GM12864 (cell line): ENCODE data around the gene MEGF6.

Source experiments
- DNase-seq: peaks from one replicate; pipeline ENCODE4 v3.0.0-alpha.2; 2011; ENCODE audit warnings: low read depth
- H3K4me3 ChIP-seq: 2 replicates; pipeline ENCODE4 v1.5.1; 2011; ENCODE audit warnings: mild to moderate bottlenecking, low read depth, low read length, control low read depth
- TF ChIP-seq, protein P1 (sequence below): IDR thresholded peaks from 2 replicates; pipeline ENCODE4 v1.5.1; 2011; ENCODE audit warnings: low read depth, mild to moderate bottlenecking, moderate library complexity, low read length, control low read depth, inconsistent platforms; ENCODE audit errors: missing control alignments

MEGF6 gene

GRCh38 chr1:3650248-3651025, 39.1 kb upstream of the MEGF6 start:
- DNase-seq: no peak
- TF ChIP-seq, protein P1, sequence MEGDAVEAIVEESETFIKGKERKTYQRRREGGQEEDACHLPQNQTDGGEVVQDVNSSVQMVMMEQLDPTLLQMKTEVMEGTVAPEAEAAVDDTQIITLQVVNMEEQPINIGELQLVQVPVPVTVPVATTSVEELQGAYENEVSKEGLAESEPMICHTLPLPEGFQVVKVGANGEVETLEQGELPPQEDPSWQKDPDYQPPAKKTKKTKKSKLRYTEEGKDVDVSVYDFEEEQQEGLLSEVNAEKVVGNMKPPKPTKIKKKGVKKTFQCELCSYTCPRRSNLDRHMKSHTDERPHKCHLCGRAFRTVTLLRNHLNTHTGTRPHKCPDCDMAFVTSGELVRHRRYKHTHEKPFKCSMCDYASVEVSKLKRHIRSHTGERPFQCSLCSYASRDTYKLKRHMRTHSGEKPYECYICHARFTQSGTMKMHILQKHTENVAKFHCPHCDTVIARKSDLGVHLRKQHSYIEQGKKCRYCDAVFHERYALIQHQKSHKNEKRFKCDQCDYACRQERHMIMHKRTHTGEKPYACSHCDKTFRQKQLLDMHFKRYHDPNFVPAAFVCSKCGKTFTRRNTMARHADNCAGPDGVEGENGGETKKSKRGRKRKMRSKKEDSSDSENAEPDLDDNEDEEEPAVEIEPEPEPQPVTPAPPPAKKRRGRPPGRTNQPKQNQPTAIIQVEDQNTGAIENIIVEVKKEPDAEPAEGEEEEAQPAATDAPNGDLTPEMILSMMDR: no peak
- peak overlapping the region; percentile 68 for H3K4me3 ChIP-seq

DNA sequence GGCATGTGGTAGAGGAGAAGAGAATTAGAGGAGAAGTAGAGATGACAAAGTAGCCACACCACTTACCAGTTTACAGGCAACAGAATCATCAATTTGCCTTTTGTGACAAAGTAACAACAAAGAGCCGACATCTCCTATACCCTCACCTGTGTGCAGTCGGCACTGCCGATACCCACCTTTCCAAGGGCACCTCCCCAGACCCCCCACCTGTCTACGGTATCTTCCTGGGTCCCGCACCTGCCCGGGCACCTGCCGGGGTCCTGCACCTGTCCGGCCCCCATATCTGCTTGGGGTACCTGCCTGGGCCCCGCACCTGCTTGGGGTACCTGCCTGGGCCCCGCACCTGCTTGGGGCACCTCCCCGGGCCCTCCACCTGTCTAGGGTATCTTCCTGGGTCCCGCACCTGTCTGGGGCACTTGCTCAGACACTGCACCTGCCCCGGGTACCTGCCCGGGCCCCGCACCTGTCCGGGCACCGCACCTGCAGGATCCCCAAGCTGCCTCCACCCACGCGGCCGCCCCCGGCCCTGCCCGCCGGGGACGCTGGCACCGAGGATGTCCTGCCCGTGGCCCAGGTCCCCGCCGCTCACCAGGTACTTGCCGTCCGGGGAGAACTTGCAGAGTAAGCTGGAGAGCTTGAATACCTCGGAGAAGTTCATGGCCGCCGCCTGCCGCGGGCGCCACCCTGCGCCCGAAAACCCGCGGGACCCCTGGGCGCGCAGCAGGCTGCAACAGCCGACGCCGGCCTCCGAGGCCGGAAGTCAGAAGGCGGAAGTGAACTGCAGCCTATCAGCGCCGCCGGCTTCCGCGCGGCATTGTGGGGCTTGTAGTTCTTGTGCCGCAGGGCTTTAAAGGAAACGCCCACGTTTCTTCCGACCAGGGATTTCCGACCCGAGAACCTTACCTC, 38.3 kb upstream of the MEGF6 start, which contains the start of gene WRAP73:
Gene WRAP73, minus strand, starts transcription at position 762 of the 906 bp plus-strand sequence. Its CDS starts 104 bp downstream, at position 658.
- peak within 1 kb of the TSS; percentile 83 for H3K4me3 ChIP-seq
- TF ChIP-seq, protein P1: peak; percentile 30
- DNase-seq: peak; percentile 91

DNA sequence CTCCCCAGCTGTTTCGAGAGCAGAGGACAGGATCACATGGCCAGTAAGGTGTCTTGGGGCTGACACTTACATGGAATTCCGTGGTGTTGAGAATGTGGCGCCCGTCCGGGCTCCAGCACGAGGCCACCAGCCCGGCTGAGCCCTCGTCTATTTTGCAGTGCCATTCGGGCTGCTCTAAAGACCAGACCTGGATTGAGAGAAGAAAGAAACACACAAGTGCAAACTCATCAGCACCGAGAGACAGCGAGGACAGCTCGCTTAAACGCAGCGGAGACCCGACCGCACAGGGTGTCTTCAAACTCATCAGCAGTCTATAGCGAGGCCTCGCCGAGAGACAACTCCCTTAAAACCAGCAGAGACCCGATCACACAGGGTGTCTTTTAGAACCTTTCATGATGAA, 35.3 kb upstream of the MEGF6 start:
- DNase-seq: no peak
- no peak overlapping the region for H3K4me3 ChIP-seq
- TF ChIP-seq, protein P1: no peak

DNA sequence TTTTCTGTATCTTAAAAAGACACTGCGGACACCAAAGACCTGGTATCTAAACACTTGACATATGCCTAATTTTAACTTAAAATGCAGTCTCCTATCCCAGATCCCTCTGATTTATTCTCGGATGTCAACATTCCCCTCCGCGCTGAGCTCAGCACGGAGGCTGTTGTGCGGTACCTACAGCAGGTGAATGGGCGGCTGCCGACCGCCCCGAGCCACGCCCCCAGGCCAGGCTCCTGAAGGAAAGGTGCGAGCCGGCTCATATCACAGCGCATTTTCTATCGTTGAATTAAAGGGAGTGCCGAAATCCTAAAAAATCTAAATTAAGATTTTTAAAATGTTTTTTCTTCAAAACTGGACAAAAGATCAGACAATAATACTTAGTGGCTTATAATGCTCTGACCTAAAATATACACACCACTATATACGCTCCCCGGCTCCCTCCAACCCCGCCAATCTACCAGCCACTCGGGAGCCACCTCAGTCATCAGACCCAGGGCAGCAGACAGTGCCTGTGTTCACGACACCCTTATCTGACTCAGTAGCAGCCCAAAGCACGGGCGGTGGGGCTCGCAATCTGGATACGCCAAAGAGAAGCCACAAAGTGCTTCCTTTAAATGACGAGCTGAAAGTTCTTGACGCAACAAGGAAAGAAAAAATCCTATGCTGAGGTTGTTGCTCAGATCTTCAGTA, 34.5 kb upstream of the MEGF6 start:
- TF ChIP-seq, protein P1: no peak
- no peak for DNase-seq
- no peak overlapping the region for H3K4me3 ChIP-seq

DNA sequence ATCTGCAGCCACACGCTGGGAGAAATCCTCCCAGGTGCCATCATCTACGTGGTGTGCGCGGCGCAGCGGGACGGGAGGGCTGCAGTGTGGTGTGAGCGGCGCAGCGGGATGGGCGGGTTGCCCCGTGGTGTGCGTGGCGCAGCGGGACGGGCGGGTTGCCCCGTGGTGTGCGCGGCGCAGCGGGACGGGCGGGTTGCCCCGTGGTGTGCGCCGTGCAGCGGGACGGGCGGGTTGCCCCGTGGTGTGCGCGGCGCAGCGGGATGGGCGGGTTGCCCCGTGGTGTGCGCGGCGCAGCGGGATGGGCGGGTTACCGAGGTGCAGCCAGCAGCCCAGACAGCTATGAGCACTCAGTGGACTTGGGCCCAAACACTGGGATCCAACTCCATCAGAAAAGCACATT, 33.9 kb upstream of the MEGF6 start:
- DNase-seq: no peak
- no peak overlapping the region for H3K4me3 ChIP-seq
- TF ChIP-seq, protein P1: no peak

GRCh38 chr1:3644273-3644672, 33.0 kb upstream of the MEGF6 start:
- TF ChIP-seq, protein P1: no peak
- no peak for DNase-seq
- H3K4me3 ChIP-seq: no peak overlapping the region
